HCT116 (cell line): ENCODE data around the gene COL20A1. TPM values are rescaled to one million over a fixed set of nuclear protein-coding genes. Genes with fewer than 3 reads are reported as not detected.

ENCODE experiments used
- ATAC-seq: fragments of 200-7000 bp; cut with Tn5 transposase; 2 replicates; pipeline ENCODE4 v1.9.1; 2020; ENCODE audit warnings: mild to moderate bottlenecking, moderate library complexity
- BruUV-seq: library from RNA; stranded (reverse); fragments of 400-500 nt; replicated peaks from 2 replicates; lab custom pipeline; 2021; lab: Mats Ljungman, UMichigan
- CTCF ChIA-PET: fragments of 300-600 bp; sonication (Branson Sonifier 250); formaldehyde crosslinking; loops from one replicate; lab custom pipeline; 2021; ENCODE audit warnings: antibody characterized with exemption; lab: Charles Lee
- POLR2A ChIA-PET: fragments of 300-600, 350-600 bp; sonication (Branson Sonifier 250); formaldehyde crosslinking; loops from one replicate; lab custom pipeline; 2021; ENCODE audit warnings: antibody characterized with exemption; lab: Charles Lee
- RAD21 ChIA-PET, 2 experiments: fragments of 300-600 bp; sonication (Branson Sonifier 250); formaldehyde crosslinking; loops; one replicate each; lab custom pipeline; 2023; ENCODE audit warnings: low total read pairs in 2 of 2; ENCODE audit not compliant: uncharacterized antibody in 2 of 2, unreplicated experiment in 2 of 2, low non-redundant PET in 1 of 2; lab: Charles Lee
- DNase-seq: peaks from one replicate; pipeline ENCODE4 v3.0.0-alpha.2; 2010; ENCODE audit warnings: low read depth, low spot score
- H2AFZ ChIP-seq: fragments of 200-600 bp; shearing (Covaris generic), sonication (generic); 2 replicates; pipeline ENCODE4 v1.6.1; 2017; ENCODE audit warnings: low read depth, mixed run types, mixed read lengths, antibody characterized with exemption, low read length; ENCODE audit not compliant: poor library complexity, severe bottlenecking
- H3K27ac ChIP-seq: 2 replicates; pipeline ENCODE4 v1.5.1; 2012; ENCODE audit warnings: low read depth, low read length
- H3K27me3 ChIP-seq: fragments of 200-600 bp; sonication (generic); 2 replicates; pipeline ENCODE4 v1.6.1; 2016; ENCODE audit warnings: mixed run types, low read length, mixed read lengths; ENCODE audit not compliant: insufficient read depth
- H3K36me3 ChIP-seq, 2 experiments: fragments of 200-500 bp in 1 of 2; fragments of 200-600 bp in 1 of 2; sonication (Bioruptor generic) in 1 of 2; sonication (generic) in 1 of 2; 2 replicates each; pipeline versions ENCODE4 v1.5.1 to v1.6.1; 2014 to 2016; ENCODE audit warnings: low read length in 2 of 2, inconsistent platforms in 1 of 2, mixed read lengths in 1 of 2, mixed run types in 1 of 2; ENCODE audit not compliant: insufficient read depth in 2 of 2, control insufficient read depth in 1 of 2
- H3K4me1 ChIP-seq, 2 experiments: fragments of 200-600 bp in 1 of 2; sonication (generic) in 1 of 2; 2 replicates each; pipeline versions ENCODE4 v1.5.1 to v1.6.1; 2012 to 2017; ENCODE audit warnings: low read length in 2 of 2, inconsistent platforms in 1 of 2, mild to moderate bottlenecking in 1 of 2, mixed read lengths in 1 of 2, mixed run types in 1 of 2, moderate library complexity in 1 of 2; ENCODE audit not compliant: insufficient read depth in 2 of 2, control insufficient read depth in 1 of 2
- H3K4me2 ChIP-seq: fragments of 200-600 bp; sonication (generic); 2 replicates; pipeline ENCODE4 v1.6.1; 2017; ENCODE audit warnings: mixed run types, low read length, mixed read lengths
- H3K4me3 ChIP-seq, 2 experiments: fragments of 200-600 bp in 1 of 2; sonication (generic) in 1 of 2; replicated peaks in 1 of 2; 2 replicates each; pipeline ENCODE4 v1.5.1; 2011 to 2016; ENCODE audit warnings: low read length in 2 of 2, control low read depth in 1 of 2, low read depth in 1 of 2, mild to moderate bottlenecking in 1 of 2, mixed read lengths in 1 of 2, mixed run types in 1 of 2
- H3K79me2 ChIP-seq: fragments of 200-600 bp; sonication (generic); 2 replicates; pipeline ENCODE4 v1.6.1; 2017; ENCODE audit warnings: mild to moderate bottlenecking, mixed run types, low read length, moderate library complexity, mixed read lengths; ENCODE audit not compliant: insufficient read depth
- H3K9ac ChIP-seq: fragments of 200-600 bp; sonication (generic); 2 replicates; pipeline ENCODE4 v1.6.1; 2016; ENCODE audit warnings: low read length, mixed read lengths
- H3K9me2 ChIP-seq: fragments of 200-600 bp; sonication (generic), shearing (Covaris generic); 2 replicates; pipeline ENCODE4 v1.6.1; 2017; ENCODE audit warnings: mixed run types, mild to moderate bottlenecking, moderate library complexity; ENCODE audit not compliant: insufficient read depth
- H3K9me3 ChIP-seq, 2 experiments: fragments of 200-500 bp in 1 of 2; fragments of 200-600 bp in 1 of 2; sonication (Bioruptor generic) in 1 of 2; sonication (generic) in 1 of 2; 2 replicates each; pipeline ENCODE4 v1.6.1; 2014 to 2017; ENCODE audit warnings: low read length in 2 of 2, mixed read lengths in 2 of 2, inconsistent platforms in 1 of 2, low read depth in 1 of 2, mild to moderate bottlenecking in 1 of 2, mixed run types in 1 of 2, moderate library complexity in 1 of 2; ENCODE audit not compliant: control insufficient read depth in 1 of 2, insufficient read depth in 1 of 2
- H4K20me1 ChIP-seq: fragments of 200-600 bp; sonication (generic), shearing (Covaris generic); 2 replicates; pipeline ENCODE4 v1.6.1; 2017; ENCODE audit warnings: mixed run types, mild to moderate bottlenecking, moderate library complexity; ENCODE audit not compliant: insufficient read depth
- ATF3 ChIP-seq: IDR thresholded peaks from 2 replicates; pipeline ENCODE4 v1.6.1; 2012
- EGR1 ChIP-seq: IDR thresholded peaks from 2 replicates; pipeline ENCODE4 v1.6.1; 2012; ENCODE audit warnings: low read depth
- EZH2 ChIP-seq: fragments of 200-600 bp; sonication (generic); IDR thresholded peaks from 2 replicates; pipeline ENCODE4 v1.6.1; 2017; ENCODE audit warnings: antibody characterized with exemption, mixed run types
- FOSL1 ChIP-seq: IDR thresholded peaks from 2 replicates; pipeline ENCODE4 v1.6.1; 2012; ENCODE audit warnings: low read depth
- POLR2A ChIP-seq: IDR thresholded peaks from 2 replicates; pipeline ENCODE4 v1.7.0; 2011; ENCODE audit warnings: borderline replicate concordance; ENCODE audit not compliant: insufficient read depth, insufficient read length; ENCODE audit errors: extremely low read depth
- RAD21 ChIP-seq: IDR thresholded peaks from 2 replicates; pipeline ENCODE4 v1.6.1; 2012; ENCODE audit warnings: low read depth, mild to moderate bottlenecking
- REST ChIP-seq: IDR thresholded peaks from 2 replicates; pipeline ENCODE4 v1.6.1; 2012; ENCODE audit warnings: low read depth
- SIN3A ChIP-seq: IDR thresholded peaks from 2 replicates; pipeline ENCODE4 v1.6.1; 2012; ENCODE audit warnings: low read depth
- SP1 ChIP-seq: IDR thresholded peaks from 2 replicates; pipeline ENCODE4 v1.6.1; 2012; ENCODE audit warnings: low read depth
- TCF7L2 ChIP-seq: IDR thresholded peaks from 2 replicates; pipeline ENCODE4 v1.7.0; 2011; ENCODE audit warnings: borderline replicate concordance, inconsistent platforms; ENCODE audit not compliant: insufficient read depth, insufficient read length; ENCODE audit errors: extremely low read depth
- ZFX ChIP-seq: fragments of 450-650 bp; IDR thresholded peaks from 2 replicates; pipeline ENCODE4 v1.6.1; 2017
- intact Hi-C: fragments of 100-400 bp; cut with micrococcal nuclease; formaldehyde crosslinking; loops from 2 replicates; pipeline ENCODE4 v1.10.0; 2022
- total RNA-seq: library from RNA; stranded (reverse); gene quantifications from one replicate; pipeline ENCODE4 v1.2.1, GENCODE V29; 2021; ENCODE audit not compliant: unreplicated experiment
- TF ChIP-seq, protein P1 (sequence below): IDR thresholded peaks from 2 replicates; pipeline ENCODE4 v1.6.1; 2011; ENCODE audit warnings: mild to moderate bottlenecking, low read length, moderate library complexity; ENCODE audit not compliant: insufficient replicate concordance; ENCODE audit errors: extremely low read depth

COL20A1 gene
- total RNA-seq, 1 experiment from 2014 or later: 0.34 TPM

DNA sequence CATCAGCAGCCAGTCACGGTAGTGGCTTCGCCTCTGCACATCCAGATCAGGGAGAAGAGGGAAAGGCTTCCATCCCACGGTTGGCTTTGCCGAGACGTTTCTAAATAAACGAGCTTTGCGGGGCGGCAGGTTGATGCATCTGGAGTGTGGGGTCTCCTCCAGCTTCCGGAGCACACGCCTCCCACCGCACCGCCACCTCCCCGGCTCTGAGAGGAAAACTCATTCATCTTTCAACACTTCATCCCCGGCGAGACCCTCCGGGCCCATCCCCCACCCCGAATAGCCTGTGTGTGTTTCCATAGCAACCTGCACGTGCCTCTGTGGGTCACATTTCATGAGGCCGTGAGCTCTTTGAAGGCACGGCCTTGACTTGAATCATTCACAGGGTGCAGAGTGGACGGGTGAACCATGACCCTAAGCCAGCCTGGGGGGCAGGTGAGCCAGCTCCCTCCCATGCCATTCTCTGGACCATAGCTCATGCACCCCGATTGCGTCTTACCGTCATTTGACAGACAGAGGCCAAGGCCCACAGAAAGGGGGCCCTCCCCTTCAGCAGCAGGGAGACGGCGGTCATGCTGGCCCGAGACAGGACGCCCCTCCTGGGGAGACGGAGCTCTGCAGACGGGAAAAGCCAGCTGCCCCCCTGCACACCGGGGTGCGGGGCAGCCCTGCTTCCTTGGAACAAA, 84.4 kb downstream of the COL20A1 start:
- H3K9ac ChIP-seq: no peak overlapping the region
- peaks cover 18% of the 10 kb centered on the region; the same call in 1 of the 2 replicates for H3K27me3 ChIP-seq
- no peaks in the 10 kb centered on the region for H3K4me1 ChIP-seq
- H3K4me2 ChIP-seq: no peak overlapping the region
- no peaks in the 10 kb centered on the region for H3K79me2 ChIP-seq
- ChIA-PET RAD21 (no interaction called here), CTCF (interaction anchor here (1.5 kb wide), 1 partner anchor 154 kb away, joined by 7 read pairs; no protein-coding TSS in a partner anchor), POLR2A (no interaction called here)
- H3K4me3 ChIP-seq: no peak overlapping the region
- H2AFZ ChIP-seq: no peak overlapping the region
- BruUV-seq: no TSS peak
- H3K9me2 ChIP-seq: no peaks in the 10 kb centered on the region
- no peaks in the 10 kb centered on the region for H3K9me3 ChIP-seq
- DNase-seq: no peak
- no peak for ATAC-seq
- no peaks in the 10 kb centered on the region for H4K20me1 ChIP-seq
- H3K27ac ChIP-seq: no peak overlapping the region
- no peaks in the 10 kb centered on the region for H3K36me3 ChIP-seq
- intact Hi-C loops: no loop called here
- TF ChIP-seq RAD21: no peak
- TF ChIP-seq REST: no peak
- no peak for TF ChIP-seq ATF3
- TF ChIP-seq SP1: no peak
- TF ChIP-seq ZFX: no peak
- TF ChIP-seq TCF7L2: no peak
- no peak for TF ChIP-seq POLR2A
- TF ChIP-seq EZH2: no peak
- TF ChIP-seq, protein P1, sequence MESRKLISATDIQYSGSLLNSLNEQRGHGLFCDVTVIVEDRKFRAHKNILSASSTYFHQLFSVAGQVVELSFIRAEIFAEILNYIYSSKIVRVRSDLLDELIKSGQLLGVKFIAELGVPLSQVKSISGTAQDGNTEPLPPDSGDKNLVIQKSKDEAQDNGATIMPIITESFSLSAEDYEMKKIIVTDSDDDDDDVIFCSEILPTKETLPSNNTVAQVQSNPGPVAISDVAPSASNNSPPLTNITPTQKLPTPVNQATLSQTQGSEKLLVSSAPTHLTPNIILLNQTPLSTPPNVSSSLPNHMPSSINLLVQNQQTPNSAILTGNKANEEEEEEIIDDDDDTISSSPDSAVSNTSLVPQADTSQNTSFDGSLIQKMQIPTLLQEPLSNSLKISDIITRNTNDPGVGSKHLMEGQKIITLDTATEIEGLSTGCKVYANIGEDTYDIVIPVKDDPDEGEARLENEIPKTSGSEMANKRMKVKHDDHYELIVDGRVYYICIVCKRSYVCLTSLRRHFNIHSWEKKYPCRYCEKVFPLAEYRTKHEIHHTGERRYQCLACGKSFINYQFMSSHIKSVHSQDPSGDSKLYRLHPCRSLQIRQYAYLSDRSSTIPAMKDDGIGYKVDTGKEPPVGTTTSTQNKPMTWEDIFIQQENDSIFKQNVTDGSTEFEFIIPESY: no peak
- no peak for TF ChIP-seq EGR1
- no peak for TF ChIP-seq SIN3A
- no peak for TF ChIP-seq FOSL1
